Measurements from ENCODE around the gene VIL1.

DNA sequence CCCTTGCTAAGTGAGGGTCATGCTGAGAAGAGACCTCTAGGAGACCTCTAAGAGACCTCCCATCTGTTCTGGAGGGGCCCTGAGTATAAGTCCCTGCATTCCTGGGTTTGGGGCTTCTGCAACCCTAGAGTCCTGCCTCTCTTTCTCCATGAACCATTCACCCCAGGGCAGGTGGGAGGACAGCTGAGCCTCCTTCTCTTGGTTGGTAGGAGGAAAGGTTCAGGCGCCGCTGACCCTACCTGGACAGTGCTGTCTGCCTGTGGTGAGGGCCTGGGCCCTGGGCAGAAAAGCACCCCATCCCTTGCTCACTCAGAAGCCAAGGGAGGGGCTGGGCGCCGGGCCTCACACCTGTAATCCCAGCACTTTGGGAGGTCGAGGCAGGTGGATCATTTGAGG lies 604 bp upstream of the VIL1 start:
- no peak for TF ChIP-seq POLR2A (IDR thresholded peaks at IDR 0.05)
- TF ChIP-seq CTCF (IDR thresholded peaks at IDR 0.05) = no peak

Data from adrenal gland (tissue), 5 donors.